Activated CD4-positive, alpha-beta T cell treated with anti-CD3 and anti-CD28 coated beads, Interleukin-2, Interleukin-6, amounts not matched to agents 100 ng/mL and 50 ng/mL, durations not matched to agents 16 hours and 8 hours (primary cell): ENCODE data around the gene ARF6.
"Not testable (repeated sequence)": the region's sequence is repeated elsewhere in the genome, so short reads cannot be mapped to it uniquely, and the experiment has no call there.

ENCODE experiments used
- DNase-seq: peaks from one replicate; pipeline ENCODE4 v3.0.0-alpha.2; 2020

Gene ARF6

DNA sequence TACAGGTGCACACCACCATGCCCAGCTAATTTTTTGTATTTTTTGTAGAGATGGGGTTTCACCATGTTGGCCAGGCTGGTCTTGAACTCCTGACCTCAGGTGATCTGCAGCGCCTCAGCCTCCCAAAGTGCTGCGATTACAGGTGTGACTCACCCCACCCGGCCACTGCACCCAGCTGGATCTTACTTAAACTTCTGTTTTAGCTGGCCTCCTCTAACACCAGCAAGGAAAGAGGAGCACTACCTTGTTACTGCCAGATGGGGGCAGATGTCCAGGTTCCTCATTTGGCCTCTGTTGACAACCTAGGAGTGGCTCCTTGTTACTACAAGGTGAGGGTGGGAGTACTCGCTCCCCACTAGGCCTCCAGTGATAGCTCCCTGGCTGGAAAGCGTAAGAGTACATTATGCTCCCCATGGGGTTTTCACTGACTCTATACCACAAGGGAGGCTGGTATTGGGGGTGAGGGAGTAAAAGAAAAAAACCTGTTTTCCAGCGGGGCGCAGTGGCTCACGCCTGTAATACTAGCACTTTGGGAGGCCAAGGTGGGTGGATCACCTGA is 13.2 kb upstream of the ARF6 start:
- DNase-seq: peak; percentile 86

DNA sequence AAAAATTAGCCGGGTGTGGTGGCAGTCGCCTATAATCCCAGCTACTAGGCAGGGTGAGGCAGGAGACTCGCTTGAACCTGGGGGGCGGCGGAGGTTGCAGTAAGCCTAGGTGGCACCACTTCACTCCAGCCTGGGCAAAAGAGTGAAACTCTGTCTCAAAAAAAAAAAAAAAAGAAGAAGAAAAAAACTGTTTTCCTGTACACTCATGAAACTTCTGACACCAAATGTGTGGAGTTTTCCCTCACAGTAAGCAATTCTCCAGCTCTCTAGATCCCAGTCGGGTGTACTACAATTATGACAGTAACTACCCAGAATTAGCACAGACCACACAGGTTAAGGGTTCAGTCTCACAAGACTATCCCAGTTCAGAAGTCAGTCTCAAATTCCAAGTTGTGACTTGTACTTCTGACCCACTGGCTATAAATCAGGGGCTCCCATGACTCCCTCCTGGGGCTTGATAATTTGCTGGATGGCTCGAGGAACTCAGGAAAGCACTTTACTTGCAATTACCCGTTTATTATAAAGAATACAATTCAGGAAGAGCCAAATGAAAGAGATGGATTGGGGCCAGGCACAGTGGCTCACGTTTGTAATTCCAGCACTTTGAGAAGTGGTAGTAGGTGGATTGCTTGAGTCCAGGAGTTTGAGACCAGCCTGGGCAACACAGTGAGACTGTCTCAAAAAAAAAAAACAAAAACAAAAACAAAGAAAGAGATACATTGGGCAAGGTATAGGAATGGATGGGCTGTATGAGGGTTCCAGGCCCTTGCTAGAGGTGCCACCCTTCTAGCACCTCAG is 12.4 kb upstream of the ARF6 start:
- DNase-seq: peak; percentile 20

GRCh38 chr14:49881350-49882001 is 11.4 kb upstream of the ARF6 start:
- DNase-seq: no peak

DNA sequence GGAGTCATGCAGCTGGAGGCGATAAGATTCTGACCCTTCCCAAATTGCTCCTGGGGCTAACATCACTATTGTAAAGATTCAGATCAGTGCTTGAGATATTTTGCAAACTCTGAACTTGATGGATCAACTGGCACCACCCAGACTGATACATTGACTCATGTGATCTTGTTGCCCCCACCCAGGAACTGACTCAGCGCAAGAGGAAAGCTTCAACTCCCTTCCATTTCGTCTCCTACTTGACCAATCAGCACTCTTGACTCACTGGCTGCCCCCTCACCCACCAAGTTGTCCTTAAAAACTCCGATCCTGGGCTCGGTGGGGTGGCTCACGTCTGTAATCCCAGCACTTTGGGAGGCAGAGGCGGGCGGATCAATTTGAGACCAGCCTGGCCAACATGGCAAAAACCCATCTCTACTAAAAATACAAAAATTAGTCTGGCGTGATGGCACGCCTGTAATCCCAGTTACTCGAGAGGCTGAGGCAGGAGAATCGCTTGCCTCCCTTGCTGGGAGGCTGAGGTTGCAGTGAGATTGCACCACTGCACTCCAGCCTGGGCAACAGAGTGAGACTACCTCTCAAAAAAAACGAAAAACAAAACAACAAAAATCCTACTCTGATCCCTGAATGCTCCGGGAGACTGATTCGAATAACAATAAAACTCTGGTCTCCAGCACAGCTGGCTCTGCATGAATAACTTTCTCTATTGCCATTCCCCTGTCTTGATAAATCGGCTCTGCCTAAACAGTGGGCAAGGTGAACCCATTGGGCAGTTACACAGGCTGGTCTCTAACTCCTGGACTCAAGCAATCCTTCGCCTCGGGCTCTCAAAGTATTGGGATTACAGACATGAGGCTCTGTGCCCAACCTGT is 9.8 kb upstream of the ARF6 start:
- no peak for DNase-seq

DNA sequence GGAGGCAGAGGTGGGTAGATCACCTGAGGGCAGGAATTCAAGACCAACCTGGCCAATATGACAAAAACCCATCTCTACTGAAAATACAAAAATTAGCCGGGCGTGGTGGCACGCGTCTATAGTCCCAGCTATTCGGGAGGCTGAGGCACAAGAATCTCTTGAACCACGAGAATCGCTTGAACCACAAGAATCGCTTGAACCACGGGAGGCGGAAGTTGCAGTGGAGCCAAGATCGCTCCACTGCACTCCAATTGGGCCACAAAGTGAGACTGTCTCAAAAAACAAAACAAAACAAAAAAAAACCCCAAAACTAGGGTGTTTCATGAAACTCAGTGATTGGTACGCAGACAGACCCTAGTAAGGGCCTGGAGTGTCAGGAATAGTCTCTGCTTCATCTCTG is 6.4 kb upstream of the ARF6 start:
- no peak for DNase-seq

DNA sequence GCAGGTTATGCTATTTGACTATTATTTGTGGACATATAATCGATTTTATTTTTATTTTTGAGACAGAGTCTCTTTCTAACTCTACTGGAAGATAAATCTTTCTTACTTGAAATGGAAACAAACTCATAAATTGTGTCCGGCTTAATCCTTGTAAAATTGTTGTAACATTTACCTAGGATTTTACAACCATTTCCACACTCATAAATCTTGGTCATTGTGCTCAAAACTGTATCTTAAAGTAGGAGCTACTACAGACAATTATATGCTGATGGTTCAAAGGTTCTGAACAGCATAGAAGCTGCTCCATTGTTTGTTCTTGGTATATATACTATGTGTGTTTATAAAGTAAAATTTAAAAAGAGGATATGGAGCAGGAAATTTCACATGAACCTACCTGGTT is 4.6 kb upstream of the ARF6 start:
- no peak for DNase-seq

DNA sequence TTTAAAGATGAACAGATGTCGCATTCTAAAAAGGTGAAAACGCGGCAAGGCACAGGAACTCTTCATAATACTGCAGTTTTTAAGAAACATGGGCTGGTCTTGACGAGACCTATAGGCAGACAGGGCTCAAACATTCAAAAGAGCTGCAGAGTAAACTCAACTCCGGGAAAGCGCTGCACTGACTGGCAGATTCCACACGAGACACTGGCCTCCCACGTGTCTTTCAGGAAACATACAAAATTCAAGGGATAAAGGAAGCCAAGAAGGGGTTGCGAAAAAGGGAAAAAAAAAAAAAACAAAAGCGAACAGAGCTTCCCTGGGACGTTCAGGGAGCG is 614 bp upstream of the ARF6 start:
- peak; percentile 71 for DNase-seq

GRCh38 chr14:49893309-49894213 is 679 bp downstream of the ARF6 start:
- DNase-seq: peak; percentile 84

- DNase-seq: peak; percentile 56
These were observed 1.6 kb downstream of the ARF6 start for GRCh38 chr14:49894214-49895107.

DNA sequence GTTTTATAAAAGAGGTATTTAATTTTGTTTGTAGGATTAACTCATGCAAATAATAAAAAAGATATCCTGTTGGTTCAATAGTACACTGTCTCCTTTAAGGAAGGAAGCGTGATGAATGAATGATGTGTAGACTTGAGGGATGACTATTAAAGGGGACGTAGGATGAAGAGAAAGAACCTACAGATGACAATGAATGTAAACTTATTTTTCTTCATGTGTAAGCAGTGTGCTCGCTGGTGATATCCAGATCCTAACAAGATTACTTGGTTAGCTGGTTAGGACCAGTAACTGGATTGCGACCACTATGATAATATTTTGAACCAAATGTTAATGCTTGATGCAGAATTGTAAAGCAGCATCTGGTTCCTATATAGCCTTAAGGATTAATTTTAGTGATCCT is 2.6 kb downstream of the ARF6 start:
- peak; percentile 38 for DNase-seq

DNA sequence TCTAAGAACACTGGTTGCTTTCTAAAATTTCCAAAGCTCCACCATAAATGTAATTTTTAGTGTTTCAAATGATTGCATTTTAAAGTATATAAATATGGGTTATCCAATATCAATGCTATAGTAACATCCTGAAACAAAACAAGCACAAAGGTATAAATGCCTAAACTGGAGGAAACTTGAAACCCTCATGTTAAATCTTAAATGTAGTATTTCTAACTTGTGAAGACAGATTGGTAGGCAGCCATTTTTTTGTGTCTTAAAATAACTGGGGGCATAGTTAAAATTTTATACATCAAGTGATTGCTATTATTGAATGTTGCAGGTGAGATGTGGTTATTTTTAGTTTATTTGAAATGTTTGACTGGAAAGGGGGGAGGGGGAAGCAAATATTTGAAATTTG is 3.4 kb downstream of the ARF6 start:
- DNase-seq: not testable (repeated sequence)

GRCh38 chr14:49896966-49897365 is 4.1 kb downstream of the ARF6 start:
- DNase-seq: no peak

GRCh38 chr14:49897414-49897813 is 4.5 kb downstream of the ARF6 start:
- no peak for DNase-seq

GRCh38 chr14:49897965-49898364 is 5.1 kb downstream of the ARF6 start:
- DNase-seq: no peak

GRCh38 chr14:49898485-49898884 is 5.6 kb downstream of the ARF6 start:
- no peak for DNase-seq

- DNase-seq: no peak
These were observed 8.1 kb downstream of the ARF6 start for GRCh38 chr14:49900973-49901372.

- DNase-seq: not testable (repeated sequence)
These were observed 9.9 kb downstream of the ARF6 start for GRCh38 chr14:49902679-49903246.

DNA sequence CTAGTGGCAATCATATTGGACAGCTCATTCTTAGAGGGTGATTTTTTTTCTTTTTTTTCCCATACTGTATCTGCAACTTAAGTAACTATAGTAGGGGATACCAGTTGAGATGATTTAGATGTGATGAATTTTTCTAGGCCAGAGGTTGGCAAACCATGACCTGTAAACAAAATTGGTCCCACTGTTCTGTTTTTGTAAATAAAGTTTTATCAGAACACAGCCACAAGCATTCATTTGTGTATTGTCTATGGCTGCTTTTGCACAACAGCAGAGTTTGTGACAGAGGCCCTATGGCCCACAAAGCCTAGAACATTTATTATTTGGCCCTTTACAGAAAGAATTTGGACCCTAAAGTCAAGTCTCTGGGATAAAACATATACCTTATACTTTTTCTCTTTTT is 11.4 kb downstream of the ARF6 start:
- DNase-seq: no peak

DNA sequence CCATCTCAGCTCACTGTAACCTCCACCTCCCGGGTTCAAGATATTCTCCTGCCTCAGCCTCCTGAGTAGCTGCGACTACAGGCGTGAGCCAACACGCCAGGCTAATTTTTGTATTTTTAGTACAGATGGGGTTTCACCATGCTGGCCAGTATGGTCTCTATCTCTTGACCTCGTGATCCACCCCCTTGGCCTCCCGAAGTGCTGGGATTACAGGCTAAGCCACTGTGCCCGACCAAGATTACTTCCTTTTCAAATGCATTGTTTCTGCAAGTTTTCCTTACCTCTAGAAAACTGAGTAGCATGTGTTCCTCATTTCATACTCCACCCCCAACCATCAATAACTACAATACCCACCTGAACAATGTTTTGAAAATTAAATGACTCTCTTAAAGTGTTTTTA is 13.1 kb downstream of the ARF6 start:
- no peak for DNase-seq

DNA sequence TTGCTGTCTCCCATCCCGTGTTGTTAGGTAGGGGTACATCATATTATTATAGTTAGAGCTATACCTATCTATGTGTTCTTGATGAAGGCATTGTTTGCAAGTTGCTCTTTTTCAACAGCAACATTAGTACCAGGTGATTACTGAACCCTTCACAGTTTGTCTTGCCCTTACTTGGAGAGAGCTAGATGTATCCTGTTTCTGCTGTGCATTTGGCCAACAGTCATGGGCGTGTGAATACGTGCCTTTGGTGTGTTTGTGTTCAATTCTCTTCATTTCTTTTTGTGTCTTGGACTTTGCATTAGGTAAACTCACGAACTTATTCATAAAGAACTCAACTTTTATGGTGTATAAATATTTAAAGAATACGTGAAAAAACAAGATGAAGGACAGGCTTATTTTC is 14.3 kb downstream of the ARF6 start:
- DNase-seq: no peak

DNA sequence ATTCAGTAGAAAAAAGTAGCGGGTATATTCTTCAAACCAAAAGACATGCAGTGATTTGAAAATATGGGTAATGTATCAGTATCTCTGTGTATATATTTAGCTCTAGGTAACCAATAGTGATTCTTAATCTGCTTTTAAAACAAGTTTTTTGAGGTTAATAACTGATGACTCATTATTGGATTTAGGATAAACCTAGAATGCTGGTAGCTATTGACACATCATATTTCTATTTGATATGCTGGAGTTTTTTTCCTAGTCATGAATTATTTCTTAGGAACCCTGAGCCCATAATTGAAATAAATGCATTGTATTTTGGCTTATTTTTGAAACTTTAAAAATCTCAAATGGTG is 15.5 kb downstream of the ARF6 start:
- no peak for DNase-seq
